H1 (cell line): Measurements from ENCODE around the gene NANOGP8. TPM values are rescaled to one million over a fixed set of nuclear protein-coding genes. Genes with fewer than 3 reads are reported as not detected.

Source experiments
- CTCF ChIA-PET: fragments of 300-600 bp; sonication (Branson Sonifier 250); formaldehyde crosslinking; loops from one replicate; lab custom pipeline; 2021; ENCODE audit not compliant: partially characterized antibody; lab: Charles Lee
- POLR2A ChIA-PET: fragments of 300-600 bp; sonication (Branson Sonifier 250); formaldehyde crosslinking; loops from one replicate; lab custom pipeline; 2021; ENCODE audit warnings: inconsistent platforms; ENCODE audit not compliant: partially characterized antibody; lab: Charles Lee
- DNase-seq, 2 experiments: peaks; one replicate each; pipeline versions ENCODE4 v3.0.0 to v3.0.0-alpha.2; 2010 to 2022; ENCODE audit warnings: low spot score in 2 of 2, low read depth in 1 of 2, mixed read lengths in 1 of 2
- FAIRE-seq: peaks from 2 replicates; lab custom pipeline; 2011; peaks lifted over from hg19 to GRCh38; lab: Jason Lieb, UNC
- H2AFZ ChIP-seq: 2 replicates; pipeline ENCODE4 v1.8.1; 2012; ENCODE audit warnings: low read length, inconsistent platforms
- H2AK5ac ChIP-seq: 2 replicates; pipeline ENCODE4 v1.6.1; 2013; ENCODE audit warnings: low read depth, low read length
- H2BK120ac ChIP-seq: replicated peaks from 2 replicates; pipeline ENCODE3; 2013; ENCODE audit warnings: low read depth, low read length, inconsistent platforms
- H2BK12ac ChIP-seq: 2 replicates; pipeline ENCODE4 v1.6.1; 2013; ENCODE audit warnings: low read depth, low read length
- H2BK15ac ChIP-seq: 2 replicates; pipeline ENCODE4 v1.6.1; 2013; ENCODE audit warnings: low read length
- H2BK20ac ChIP-seq: 2 replicates; pipeline ENCODE4 v1.6.1; 2013; ENCODE audit warnings: low read length
- H2BK5ac ChIP-seq: 2 replicates; pipeline ENCODE4 v1.6.1; 2013; ENCODE audit warnings: low read depth, low read length
- H3K14ac ChIP-seq: 2 replicates; pipeline ENCODE4 v1.6.1; 2013; ENCODE audit warnings: inconsistent platforms; ENCODE audit not compliant: insufficient read length
- H3K18ac ChIP-seq: 2 replicates; pipeline ENCODE4 v1.6.1; 2013; ENCODE audit warnings: low read length; ENCODE audit errors: extremely low read depth
- H3K23ac ChIP-seq: 2 replicates; pipeline ENCODE4 v1.6.1; 2013; ENCODE audit warnings: inconsistent platforms; ENCODE audit not compliant: insufficient read length
- H3K23me2 ChIP-seq: 2 replicates; pipeline ENCODE4 v1.6.1; 2013; ENCODE audit warnings: low read depth, low read length
- H3K27ac ChIP-seq: 2 replicates; pipeline ENCODE4 v1.6.1; 2011; ENCODE audit warnings: low read depth, low read length, inconsistent platforms
- H3K27me3 ChIP-seq, 4 experiments: replicated peaks in 1 of 4; 1 replicate in 1 of 4; 2 replicates in 3 of 4; pipeline versions ENCODE4 v1.6.1 to v1.8.1; 2011 to 2013; ENCODE audit warnings: low read length in 3 of 4, mild to moderate bottlenecking in 3 of 4, inconsistent platforms in 2 of 4, mixed read lengths in 2 of 4, moderate library complexity in 1 of 4; ENCODE audit not compliant: control insufficient read depth in 3 of 4, insufficient read depth in 3 of 4; ENCODE audit errors: extremely low read depth in 1 of 4
- H3K36me3 ChIP-seq, 4 experiments: 2 replicates each; pipeline versions ENCODE4 v1.6.1 to v1.8.1; 2011 to 2013; ENCODE audit warnings: mild to moderate bottlenecking in 4 of 4, low read length in 3 of 4, moderate library complexity in 2 of 4, control low read depth in 1 of 4, inconsistent platforms in 1 of 4; ENCODE audit not compliant: insufficient read depth in 4 of 4, control insufficient read depth in 2 of 4
- H3K4ac ChIP-seq: replicated peaks from 2 replicates; pipeline ENCODE3; 2013; ENCODE audit warnings: low read length, low read depth, mixed read lengths, inconsistent platforms; ENCODE audit not compliant: insufficient read length
- H3K4me1 ChIP-seq, 4 experiments: replicated peaks in 1 of 4; 1 replicate in 1 of 4; 2 replicates in 3 of 4; pipeline versions ENCODE4 v1.6.1 to v1.8.1; 2011 to 2013; ENCODE audit warnings: low read length in 3 of 4, inconsistent platforms in 2 of 4, mixed read lengths in 1 of 4; ENCODE audit not compliant: insufficient read depth in 4 of 4, control insufficient read depth in 3 of 4
- H3K4me2 ChIP-seq, 2 experiments: 2 replicates each; pipeline versions ENCODE4 v1.6.1 to v1.8.1; 2011 to 2013; ENCODE audit warnings: low read depth in 2 of 2, low read length in 2 of 2, control low read depth in 1 of 2, inconsistent platforms in 1 of 2, mild to moderate bottlenecking in 1 of 2; ENCODE audit not compliant: insufficient read depth in 1 of 2
- H3K4me3 ChIP-seq, 4 experiments: fragments of 200-600, 300-600 bp in 1 of 4; sonication (generic), shearing (Covaris generic), sonication (Bioruptor Twin) in 1 of 4; 2 replicates each; pipeline versions ENCODE4 v1.5.1 to v1.8.1; 2011 to 2016; ENCODE audit warnings: low read length in 4 of 4, low read depth in 3 of 4, control low read depth in 2 of 4, inconsistent platforms in 2 of 4, mild to moderate bottlenecking in 2 of 4, mixed read lengths in 1 of 4, moderate library complexity in 1 of 4; ENCODE audit not compliant: insufficient read depth in 2 of 4; ENCODE audit errors: extremely low read depth in 1 of 4
- H3K56ac ChIP-seq: replicated peaks from 2 replicates; pipeline ENCODE3; 2013; ENCODE audit warnings: low read depth, mild to moderate bottlenecking, mixed read lengths, low read length, inconsistent platforms; ENCODE audit not compliant: insufficient read length
- H3K79me1 ChIP-seq: 2 replicates; pipeline ENCODE4 v1.6.1; 2013; ENCODE audit warnings: low read depth, low read length, control low read depth
- H3K79me2 ChIP-seq, 2 experiments: 2 replicates each; pipeline versions ENCODE4 v1.6.1 to v1.8.1; 2012 to 2013; ENCODE audit warnings: low read length in 2 of 2, mild to moderate bottlenecking in 2 of 2, inconsistent platforms in 1 of 2; ENCODE audit not compliant: insufficient read depth in 2 of 2, control insufficient read depth in 1 of 2
- H3K9ac ChIP-seq, 4 experiments: replicated peaks in 1 of 4; 1 replicate in 1 of 4; 2 replicates in 3 of 4; pipeline versions ENCODE4 v1.6.1 to v1.8.1; 2011 to 2013; ENCODE audit warnings: low read depth in 3 of 4, low read length in 3 of 4, control low read depth in 2 of 4, mild to moderate bottlenecking in 2 of 4, moderate library complexity in 2 of 4, inconsistent platforms in 1 of 4; ENCODE audit errors: extremely low read depth in 1 of 4
- H3K9me3 ChIP-seq, 2 experiments: 2 replicates each; pipeline versions ENCODE4 v1.6.1 to v1.8.1; 2012 to 2013; ENCODE audit warnings: mild to moderate bottlenecking in 2 of 2, moderate library complexity in 2 of 2, control low read depth in 1 of 2, inconsistent platforms in 1 of 2, low read depth in 1 of 2, low read length in 1 of 2, mixed read lengths in 1 of 2; ENCODE audit not compliant: insufficient read depth in 2 of 2
- H4K20me1 ChIP-seq, 2 experiments: replicated peaks in 1 of 2; 2 replicates each; pipeline versions ENCODE3 to v1.8.1; 2011 to 2013; ENCODE audit warnings: inconsistent platforms in 2 of 2, low read length in 2 of 2, mild to moderate bottlenecking in 1 of 2; ENCODE audit not compliant: insufficient read depth in 2 of 2, control insufficient read depth in 1 of 2
- H4K5ac ChIP-seq: 2 replicates; pipeline ENCODE4 v1.6.1; 2013; ENCODE audit warnings: low read length, low read depth, mixed read lengths, inconsistent platforms; ENCODE audit not compliant: insufficient read length
- H4K8ac ChIP-seq: 2 replicates; pipeline ENCODE4 v1.8.0; 2013; ENCODE audit warnings: mild to moderate bottlenecking, moderate library complexity, low read length, inconsistent platforms; ENCODE audit not compliant: insufficient read depth; ENCODE audit errors: extremely low read depth
- H4K91ac ChIP-seq: replicated peaks from 2 replicates; pipeline ENCODE3; 2013; ENCODE audit warnings: low read length, mixed read lengths, inconsistent platforms; ENCODE audit not compliant: insufficient read length
- CEBPB ChIP-seq: IDR thresholded peaks from 2 replicates; pipeline ENCODE4 v1.6.1; 2012; ENCODE audit warnings: low read depth, low read length
- EZH2 ChIP-seq: fragments of 200-600 bp; sonication (generic); IDR thresholded peaks from 2 replicates; pipeline ENCODE4 v1.7.1; 2012; ENCODE audit warnings: low read depth, mild to moderate bottlenecking, moderate library complexity, low read length, inconsistent platforms; ENCODE audit not compliant: severe bottlenecking
- HDAC2 ChIP-seq, 2 experiments: fragments of 300-600 bp in 1 of 2; sonication (generic) in 1 of 2; IDR thresholded peaks; 2 replicates each; pipeline ENCODE4 v1.6.1; 2011 to 2012; ENCODE audit warnings: low read depth in 2 of 2, low read length in 2 of 2, mild to moderate bottlenecking in 2 of 2, moderate library complexity in 2 of 2, borderline replicate concordance in 1 of 2, inconsistent platforms in 1 of 2
- JUN ChIP-seq: IDR thresholded peaks from 2 replicates; pipeline ENCODE4 v1.6.1; 2011; ENCODE audit warnings: low read depth, mild to moderate bottlenecking, improper control_type of control experiment, low read length
- KDM5A ChIP-seq: fragments of 200-600 bp; IDR thresholded peaks from 2 replicates; pipeline ENCODE4 v1.7.1; 2012; ENCODE audit warnings: mild to moderate bottlenecking, low read length, inconsistent platforms, mixed read lengths
- PHF8 ChIP-seq: fragments of 200-600 bp; sonication (generic); conservative IDR thresholded peaks from 2 replicates; pipeline ENCODE4 v1.7.1; 2012; ENCODE audit warnings: low read depth, mild to moderate bottlenecking, inconsistent platforms, low read length, moderate library complexity
- WGBS, 2 experiments: shearing (Covaris generic) in 1 of 2; methylation state at CpG; one replicate each; pipeline versions ENCODE4 v1.1.6 to v1.1.7; 2013 to 2015; ENCODE audit warnings: low lambda C conversion rate in 2 of 2, mixed read lengths in 2 of 2, inconsistent platforms in 1 of 2, low coverage in 1 of 2, missing lambda C conversion rate in 1 of 2; ENCODE audit not compliant: insufficient replicate concordance in 2 of 2, insufficient coverage in 1 of 2, insufficient read length in 1 of 2; ENCODE audit errors: extremely low coverage in 1 of 2, missing lambda C conversion rate in 1 of 2; 5-methylcytosine and 5-hydroxymethylcytosine counted together
- polyA plus RNA-seq, 7 experiments: library from polyadenylated mRNA; depleted of rRNA in 3 of 7; stranded (reverse) in 5 of 7; unstranded in 2 of 7; fragments of >200 nt in 5 of 7; fragments of 200-250 nt in 2 of 7; gene quantifications; 1 replicate in 5 of 7; 2 replicates in 1 of 7; 4 replicates in 1 of 7; pipeline versions ENCODE4 v1.2.1 to v1.2.3, GENCODE V29; 2011 to 2013; ENCODE audit warnings: missing spikeins in 2 of 7, mixed read lengths in 2 of 7
- total RNA-seq: library from RNA; stranded (reverse); fragmentation: NEBNext Ultra II Directional; extraction: Animal tissue kit (Norgen Biotek cat#: 25700); gene quantifications from 2 replicates; pipeline ENCODE4 v1.2.1, GENCODE V29; 2021
- TF ChIP-seq, protein P1 (sequence below), 3 experiments: IDR thresholded peaks; 1 replicate in 2 of 3; 2 replicates in 1 of 3; pipeline versions ENCODE4 v1.5.1 to v1.6.1; 2011; ENCODE audit warnings: low read length in 3 of 3, mild to moderate bottlenecking in 3 of 3, inconsistent platforms in 2 of 3, low read depth in 1 of 3, moderate library complexity in 1 of 3; ENCODE audit not compliant: insufficient read depth in 1 of 3; ENCODE audit errors: control extremely low read depth in 1 of 3
- TF ChIP-seq, protein P2 (sequence below): IDR thresholded peaks from 2 replicates; pipeline ENCODE4 v1.6.1; 2012; ENCODE audit warnings: low read length, inconsistent platforms

NANOGP8 gene
- total and polyA plus RNA-seq, 2 of the 8 experiments (the other 6 are each of a cell fraction or from before 2014, with no cell fraction given) = 23.3 to 40.6 TPM

DNA sequence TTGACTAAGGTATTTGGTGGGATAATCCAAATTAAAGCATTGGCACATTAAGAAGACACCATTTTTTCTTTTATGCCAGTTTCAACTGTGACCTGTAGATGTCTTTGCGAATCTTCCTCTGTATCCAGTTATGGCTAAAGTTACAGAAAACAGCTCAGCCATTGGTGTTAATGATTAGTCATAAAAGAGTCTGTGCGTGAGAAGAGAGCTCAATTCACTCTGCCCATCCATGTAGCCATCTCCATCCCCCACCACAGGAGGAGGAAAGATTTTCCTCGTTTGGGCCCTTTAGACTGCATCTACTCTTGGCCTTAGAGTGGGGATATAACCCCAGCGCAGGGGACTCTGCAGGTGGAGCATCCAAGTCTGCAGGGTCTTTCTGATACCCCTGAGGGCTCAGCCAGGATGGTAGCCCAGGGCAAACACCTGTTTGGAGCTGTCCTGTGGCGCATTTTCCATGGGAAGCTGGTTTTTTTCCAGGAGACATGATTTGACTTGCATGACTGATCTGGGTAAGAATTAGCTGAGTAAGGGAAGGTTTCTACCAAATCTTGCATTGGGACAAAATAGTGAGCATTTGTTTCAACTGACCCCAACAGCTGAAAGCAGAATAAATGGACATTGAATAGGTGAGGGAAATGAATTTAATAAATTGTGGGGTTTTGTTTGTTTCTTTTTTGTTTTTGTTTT is 29.5 kb downstream of the NANOGP8 start:
- Histone ChIP-seq H3K23ac (no peak overlapping the region), H3K27ac (no peak overlapping the region), H4K91ac (no peak overlapping the region), H3K14ac (no peak overlapping the region), H3K79me2 (no peaks in the 10 kb centered on the region), H3K4ac (no peak overlapping the region), H3K18ac (no peak overlapping the region), H2BK15ac (no peak overlapping the region), H2BK20ac (no peak overlapping the region), H3K23me2 (no peaks in the 10 kb centered on the region), H2AFZ (no peak overlapping the region), H2BK5ac (no peak overlapping the region), H4K20me1 (no peaks in the 10 kb centered on the region), H3K79me1 (no peaks in the 10 kb centered on the region), H3K27me3 (no peaks in the 10 kb centered on the region), H2AK5ac (no peak overlapping the region), H3K9ac (no peak overlapping the region), H4K8ac (no peak overlapping the region), H3K9me3 (no peaks in the 10 kb centered on the region), H2BK12ac (no peak overlapping the region), H3K4me1 (peaks cover 0 to 5% (median 3%) of the 10 kb centered on the region in 4 experiments; a peak in 3 of 7 replicates), H3K4me2 (no peak overlapping the region), H3K4me3 (no peak overlapping the region), H4K5ac (no peak overlapping the region), H3K56ac (no peak overlapping the region), H2BK120ac (no peak overlapping the region), H3K36me3 (no peaks in the 10 kb centered on the region)
- DNase-seq = no peak
- WGBS, 2 experiments = 87% methylated on average over 5 of the region's 5 CpGs; no CpG with 5 or more reads in 1 of the 2 experiments
- no peak for FAIRE-seq
- ChIA-PET POLR2A (no interaction called here), CTCF (interaction anchor here (0.7 to 2.0 kb wide), 3 partner anchors 22 to 150 kb away, joined by 3 to 8 read pairs (median 4); no protein-coding TSS in a partner anchor)
- TF ChIP-seq JUN (no peak), PHF8 (no peak), CEBPB (no peak), EZH2 (no peak), KDM5A (no peak), HDAC2 (IDR thresholded peaks at IDR 0.05; ENCODE audit: borderline replicate concordance in 1 of 2, low read depth in 2 of 2, low read length in 2 of 2) (no peak)
- TF ChIP-seq, protein P1, sequence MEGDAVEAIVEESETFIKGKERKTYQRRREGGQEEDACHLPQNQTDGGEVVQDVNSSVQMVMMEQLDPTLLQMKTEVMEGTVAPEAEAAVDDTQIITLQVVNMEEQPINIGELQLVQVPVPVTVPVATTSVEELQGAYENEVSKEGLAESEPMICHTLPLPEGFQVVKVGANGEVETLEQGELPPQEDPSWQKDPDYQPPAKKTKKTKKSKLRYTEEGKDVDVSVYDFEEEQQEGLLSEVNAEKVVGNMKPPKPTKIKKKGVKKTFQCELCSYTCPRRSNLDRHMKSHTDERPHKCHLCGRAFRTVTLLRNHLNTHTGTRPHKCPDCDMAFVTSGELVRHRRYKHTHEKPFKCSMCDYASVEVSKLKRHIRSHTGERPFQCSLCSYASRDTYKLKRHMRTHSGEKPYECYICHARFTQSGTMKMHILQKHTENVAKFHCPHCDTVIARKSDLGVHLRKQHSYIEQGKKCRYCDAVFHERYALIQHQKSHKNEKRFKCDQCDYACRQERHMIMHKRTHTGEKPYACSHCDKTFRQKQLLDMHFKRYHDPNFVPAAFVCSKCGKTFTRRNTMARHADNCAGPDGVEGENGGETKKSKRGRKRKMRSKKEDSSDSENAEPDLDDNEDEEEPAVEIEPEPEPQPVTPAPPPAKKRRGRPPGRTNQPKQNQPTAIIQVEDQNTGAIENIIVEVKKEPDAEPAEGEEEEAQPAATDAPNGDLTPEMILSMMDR (IDR thresholded peaks at IDR 0.05; ENCODE audit: control extremely low read depth in 1 of 3, insufficient read depth in 1 of 3, low read depth in 1 of 3, low read length in 3 of 3) = no peak
- TF ChIP-seq, protein P2, sequence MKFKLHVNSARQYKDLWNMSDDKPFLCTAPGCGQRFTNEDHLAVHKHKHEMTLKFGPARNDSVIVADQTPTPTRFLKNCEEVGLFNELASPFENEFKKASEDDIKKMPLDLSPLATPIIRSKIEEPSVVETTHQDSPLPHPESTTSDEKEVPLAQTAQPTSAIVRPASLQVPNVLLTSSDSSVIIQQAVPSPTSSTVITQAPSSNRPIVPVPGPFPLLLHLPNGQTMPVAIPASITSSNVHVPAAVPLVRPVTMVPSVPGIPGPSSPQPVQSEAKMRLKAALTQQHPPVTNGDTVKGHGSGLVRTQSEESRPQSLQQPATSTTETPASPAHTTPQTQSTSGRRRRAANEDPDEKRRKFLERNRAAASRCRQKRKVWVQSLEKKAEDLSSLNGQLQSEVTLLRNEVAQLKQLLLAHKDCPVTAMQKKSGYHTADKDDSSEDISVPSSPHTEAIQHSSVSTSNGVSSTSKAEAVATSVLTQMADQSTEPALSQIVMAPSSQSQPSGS = no peak
